HUES64 (cell line): Measurements from ENCODE around the gene ZNF490. TPM values are rescaled to one million over a fixed set of nuclear protein-coding genes. Genes with fewer than 3 reads are reported as not detected.
"Not testable (repeated sequence)": the region's sequence is repeated elsewhere in the genome, so short reads cannot be mapped to it uniquely, and the experiment has no call there.

Experiments
- H3K27ac ChIP-seq: 2 replicates; pipeline ENCODE4 v1.7.0; 2013; ENCODE audit warnings: low read depth, low read length, inconsistent platforms
- H3K27me3 ChIP-seq: 2 replicates; pipeline ENCODE4 v1.6.1; 2013; ENCODE audit warnings: mild to moderate bottlenecking, low read length; ENCODE audit not compliant: insufficient read depth
- H3K36me3 ChIP-seq: 2 replicates; pipeline ENCODE4 v1.6.1; 2013; ENCODE audit warnings: mild to moderate bottlenecking, low read length; ENCODE audit not compliant: insufficient read depth
- H3K4me1 ChIP-seq: 2 replicates; pipeline ENCODE4 v1.6.1; 2013; ENCODE audit warnings: mild to moderate bottlenecking, low read length, moderate library complexity; ENCODE audit not compliant: insufficient read depth
- H3K4me3 ChIP-seq: 2 replicates; pipeline ENCODE4 v1.5.1; 2013; ENCODE audit warnings: mild to moderate bottlenecking, low read length, moderate library complexity
- H3K9ac ChIP-seq: 2 replicates; pipeline ENCODE4 v1.6.1; 2013; ENCODE audit warnings: mild to moderate bottlenecking, low read depth, low read length
- H3K9me3 ChIP-seq: 2 replicates; pipeline ENCODE4 v1.6.1; 2013; ENCODE audit warnings: low read depth, low read length; ENCODE audit not compliant: insufficient read depth
- WGBS: fragments of 150-250, 120-280 bp; methylation state at CpG from one replicate; pipeline ENCODE4 v1.1.7; 2013; ENCODE audit warnings: missing lambda C conversion rate; 5-methylcytosine and 5-hydroxymethylcytosine counted together
- polyA plus RNA-seq, 2 experiments: library from polyadenylated mRNA; stranded (reverse); fragments of 50-300 nt; gene quantifications; one replicate each; pipeline ENCODE4 v1.2.3, GENCODE V29; 2013

Gene ZNF490
- polyA plus RNA-seq (2013, experiment 1 of 2) = 2.3 TPM
- 2.0 TPM for polyA plus RNA-seq (2013, experiment 2 of 2)

GRCh38 chr19:12610540-12611360 lies at the start of gene ZNF490, which contains the start of gene ZNF791:
Gene ZNF490, minus strand, starts transcription at chr19:12610813. Its CDS starts 133 bp downstream, at chr19:12610680.
Gene ZNF791, plus strand, starts transcription at chr19:12610920. Its CDS starts 160 bp downstream, at chr19:12611080.
- under 1% methylated on average over 60 of the region's 61 CpGs for WGBS
- Histone ChIP-seq H3K27me3 (no peaks in the 10 kb centered on the region), H3K27ac (peak within 1 kb of the TSS; percentile 93), H3K36me3 (peaks cover 28% of the 10 kb centered on the region), H3K9me3 (no peaks in the 10 kb centered on the region), H3K4me3 (peak within 1 kb of the TSS; percentile 81), H3K4me1 (peaks cover 6% of the 10 kb centered on the region; the same call in 1 of the 2 replicates), H3K9ac (peak within 1 kb of the TSS; percentile 76)

- H3K9ac ChIP-seq = no peak overlapping the region
- H3K4me1 ChIP-seq = no peaks in the 10 kb centered on the region
- H3K9me3 ChIP-seq = no peaks in the 10 kb centered on the region
- 97% methylated on average over 22 of the region's 22 CpGs for WGBS
- H3K27ac ChIP-seq = no peak overlapping the region
- no peak overlapping the region for H3K4me3 ChIP-seq
- H3K27me3 ChIP-seq = no peaks in the 10 kb centered on the region
- H3K36me3 ChIP-seq = peaks cover 53% of the 10 kb centered on the region
Observed at GRCh38 chr19:12657966-12658365, 47.4 kb upstream of the ZNF490 start.

DNA sequence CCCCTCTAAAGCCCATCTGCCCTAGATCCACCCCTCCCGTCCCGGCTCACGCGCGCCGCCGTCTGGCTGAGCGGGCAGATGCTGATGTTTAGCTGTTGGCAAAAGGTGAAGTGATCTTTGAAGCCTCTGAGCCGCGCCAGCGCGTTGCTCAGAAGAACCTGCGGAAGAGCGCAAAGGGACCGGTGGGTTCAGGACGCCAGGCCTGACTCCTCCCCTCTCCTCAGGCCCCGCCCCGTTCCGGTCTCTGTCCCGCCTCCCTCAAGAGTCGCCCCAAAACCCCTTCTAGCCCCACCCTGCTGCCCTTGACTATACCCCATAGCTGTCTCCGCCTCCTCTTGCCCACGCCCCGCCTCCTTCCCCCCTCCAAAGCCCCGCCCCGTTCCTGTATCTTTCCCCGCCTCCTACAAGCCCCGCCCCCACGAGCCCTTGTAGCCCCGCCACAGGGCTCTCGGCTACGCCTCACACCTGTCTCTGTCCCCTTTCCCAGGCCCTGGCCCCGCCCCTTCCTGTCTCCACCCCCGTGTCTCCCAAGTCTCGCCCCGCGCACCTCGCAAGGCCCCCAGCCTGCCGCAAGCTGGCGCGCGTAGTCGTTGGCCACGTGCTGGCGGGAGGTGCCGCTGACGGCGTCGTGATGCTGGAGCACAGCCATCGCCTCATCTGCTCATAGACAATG lies 46.4 kb upstream of the ZNF490 start:
- Histone ChIP-seq H3K4me3 (no peak overlapping the region), H3K27ac (no peak overlapping the region), H3K4me1 (no peaks in the 10 kb centered on the region), H3K36me3 (peaks cover 52% of the 10 kb centered on the region), H3K9ac (no peak overlapping the region), H3K27me3 (no peaks in the 10 kb centered on the region), H3K9me3 (no peaks in the 10 kb centered on the region)
- WGBS = 93% methylated on average over 50 of the region's 50 CpGs

- WGBS = 95% methylated on average over 8 of the region's 8 CpGs
- no peaks in the 10 kb centered on the region for H3K27me3 ChIP-seq
- peaks cover 42% of the 10 kb centered on the region for H3K36me3 ChIP-seq
- H3K9ac ChIP-seq = no peak overlapping the region
- H3K9me3 ChIP-seq = no peaks in the 10 kb centered on the region
- H3K4me3 ChIP-seq = no peak overlapping the region
- H3K4me1 ChIP-seq = no peaks in the 10 kb centered on the region
- no peak overlapping the region for H3K27ac ChIP-seq
Observed at GRCh38 chr19:12655546-12655945, 44.9 kb upstream of the ZNF490 start.

GRCh38 chr19:12652219-12652618 lies 41.6 kb upstream of the ZNF490 start:
- Histone ChIP-seq H3K27ac (no peak overlapping the region), H3K4me3 (no peak overlapping the region), H3K27me3 (no peaks in the 10 kb centered on the region), H3K36me3 (peaks cover 26% of the 10 kb centered on the region), H3K9ac (no peak overlapping the region), H3K9me3 (no peaks in the 10 kb centered on the region), H3K4me1 (no peaks in the 10 kb centered on the region)
- WGBS = 94% methylated on average over 6 of the region's 6 CpGs

DNA sequence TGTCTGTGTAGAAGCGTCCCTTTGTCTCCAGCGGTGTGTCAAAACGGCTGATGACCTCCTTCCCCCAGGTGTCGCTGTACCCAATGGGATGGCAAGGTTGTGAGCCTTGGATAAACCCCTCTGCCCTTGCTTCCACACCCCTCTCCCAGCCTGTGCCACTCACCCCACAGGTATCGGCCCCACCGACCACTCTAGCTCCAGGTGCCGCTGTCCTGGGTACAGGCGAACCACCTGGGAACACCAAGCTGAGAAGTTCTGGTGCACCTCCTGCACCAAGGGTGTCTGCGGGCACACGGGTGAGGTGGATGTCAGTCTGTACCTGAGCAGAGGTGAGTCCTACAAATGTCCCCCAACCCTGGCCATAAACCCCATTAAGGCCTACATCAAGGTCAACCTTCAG lies 39.3 kb upstream of the ZNF490 start:
- Histone ChIP-seq H3K9ac (no peak overlapping the region), H3K27ac (no peak overlapping the region), H3K27me3 (no peaks in the 10 kb centered on the region), H3K36me3 (peaks cover 10% of the 10 kb centered on the region), H3K4me3 (no peak overlapping the region), H3K9me3 (no peaks in the 10 kb centered on the region), H3K4me1 (no peaks in the 10 kb centered on the region)
- WGBS = 96% methylated on average over 10 of the region's 10 CpGs

GRCh38 chr19:12648088-12648487 lies 37.5 kb upstream of the ZNF490 start:
- WGBS = 94% methylated on average over 29 of the region's 29 CpGs
- peaks cover 6% of the 10 kb centered on the region; the same call in 1 of the 2 replicates for H3K36me3 ChIP-seq
- no peaks in the 10 kb centered on the region for H3K27me3 ChIP-seq
- peak overlapping the region; percentile 43 for H3K4me3 ChIP-seq
- H3K9ac ChIP-seq = no peak overlapping the region
- H3K27ac ChIP-seq = no peak overlapping the region
- no peaks in the 10 kb centered on the region for H3K9me3 ChIP-seq
- no peaks in the 10 kb centered on the region for H3K4me1 ChIP-seq

DNA sequence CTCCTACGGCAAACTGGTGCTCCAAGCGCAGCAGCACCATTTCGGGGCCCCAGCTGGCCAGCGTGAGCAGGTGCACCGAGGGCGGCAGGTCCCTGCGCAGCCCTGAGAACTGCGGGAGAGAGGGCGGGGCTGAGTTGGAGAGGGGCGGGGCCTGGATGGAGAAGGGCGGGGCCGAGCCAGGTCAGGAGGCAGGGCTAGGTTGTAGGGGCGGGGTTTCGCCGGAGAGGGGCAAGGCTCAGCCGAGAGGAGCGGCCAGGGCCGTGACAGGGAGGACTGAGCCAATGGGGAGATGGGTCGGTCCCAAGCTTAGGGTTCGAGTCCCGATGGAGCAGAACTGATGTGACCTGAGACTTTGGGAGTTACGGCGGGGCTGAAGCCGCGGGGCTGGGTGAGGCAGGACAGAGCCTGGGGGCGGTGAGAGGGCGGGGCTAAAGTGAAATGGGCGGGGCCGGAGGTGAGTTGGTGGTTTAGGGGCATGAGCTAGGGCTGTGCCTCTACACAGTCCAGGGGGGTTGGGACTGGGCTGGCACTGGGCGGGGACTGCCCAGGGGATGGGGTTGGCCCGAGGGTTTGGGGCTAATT lies 37.0 kb upstream of the ZNF490 start:
- H3K4me3 ChIP-seq = peak overlapping the region; percentile 43
- H3K4me1 ChIP-seq = no peaks in the 10 kb centered on the region
- no peak overlapping the region for H3K9ac ChIP-seq
- H3K9me3 ChIP-seq = no peaks in the 10 kb centered on the region
- no peaks in the 10 kb centered on the region for H3K27me3 ChIP-seq
- H3K27ac ChIP-seq = no peak overlapping the region
- H3K36me3 ChIP-seq = peaks cover 6% of the 10 kb centered on the region; the same call in 1 of the 2 replicates
- 92% methylated on average over 31 of the region's 31 CpGs for WGBS

- peaks cover 3% of the 10 kb centered on the region; the same call in 1 of the 2 replicates for H3K36me3 ChIP-seq
- no peak overlapping the region for H3K27ac ChIP-seq
- H3K4me3 ChIP-seq = no peak overlapping the region
- no peaks in the 10 kb centered on the region for H3K27me3 ChIP-seq
- H3K9me3 ChIP-seq = no peaks in the 10 kb centered on the region
- WGBS = 90% methylated on average over 8 of the region's 8 CpGs
- H3K4me1 ChIP-seq = no peaks in the 10 kb centered on the region
- H3K9ac ChIP-seq = no peak overlapping the region
Observed at GRCh38 chr19:12647047-12647446, 36.4 kb upstream of the ZNF490 start.

- Histone ChIP-seq H3K27me3 (no peaks in the 10 kb centered on the region), H3K4me3 (no peak overlapping the region), H3K36me3 (no peaks in the 10 kb centered on the region), H3K27ac (no peak overlapping the region), H3K4me1 (no peaks in the 10 kb centered on the region), H3K9ac (no peak overlapping the region), H3K9me3 (no peaks in the 10 kb centered on the region)
- 94% methylated on average over 10 of the region's 10 CpGs for WGBS
Observed at GRCh38 chr19:12646551-12646950, 35.9 kb upstream of the ZNF490 start.

DNA sequence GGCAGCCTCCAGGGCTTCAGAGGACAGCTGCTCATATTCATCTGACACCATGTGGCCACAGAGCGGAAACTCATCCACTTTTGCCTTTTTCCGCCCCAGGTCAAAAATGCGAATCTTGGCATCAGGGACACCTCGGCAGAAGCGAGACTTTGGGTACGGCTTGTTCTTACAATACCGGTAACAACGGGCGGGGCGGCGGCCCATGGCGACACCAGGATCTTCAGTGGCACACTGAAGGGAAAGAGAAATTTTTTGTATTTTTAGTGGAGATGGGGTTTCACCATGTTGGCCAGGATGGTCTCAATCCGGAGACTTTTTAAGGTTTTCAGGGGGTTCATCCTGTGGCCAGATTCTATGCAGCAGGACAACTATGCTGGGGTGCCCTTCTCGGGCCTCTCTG lies 33.1 kb upstream of the ZNF490 start:
- H3K27me3 ChIP-seq, H3K9me3 ChIP-seq, H3K4me1 ChIP-seq, H3K27ac ChIP-seq, H3K4me3 ChIP-seq, H3K9ac ChIP-seq, H3K36me3 ChIP-seq: not testable (repeated sequence)
- WGBS = 96% methylated on average over 14 of the region's 14 CpGs
